Liver (tissue), 9 donors: ENCODE results near the gene BRI3. TPM values are rescaled to one million over a fixed set of nuclear protein-coding genes. Genes with fewer than 3 reads are reported as not detected.

Experiments
- DNase-seq: peaks from one replicate; pipeline ENCODE4 v3.0.0-alpha.2; 2017; ENCODE audit warnings: low spot score
- H3K27ac ChIP-seq, 2 donors: one replicate each; pipeline ENCODE4 v1.7.0; 2013; ENCODE audit warnings: inconsistent platforms in 2 of 2, low read length in 2 of 2, control low read depth in 1 of 2, low read depth in 1 of 2, mild to moderate bottlenecking in 1 of 2
- H3K27me3 ChIP-seq, 4 donors: one replicate each; pipeline versions ENCODE4 v1.6.1 to v1.7.0; 2013; ENCODE audit warnings: low read length in 3 of 4, inconsistent platforms in 1 of 4, mild to moderate bottlenecking in 1 of 4, moderate library complexity in 1 of 4; ENCODE audit not compliant: control insufficient read depth in 4 of 4, insufficient read depth in 4 of 4
- H3K36me3 ChIP-seq, 4 donors: one replicate each; pipeline versions ENCODE4 v1.6.1 to v1.7.0; 2013; ENCODE audit warnings: low read length in 3 of 4, mild to moderate bottlenecking in 3 of 4, low read depth in 1 of 4, moderate library complexity in 1 of 4; ENCODE audit not compliant: control insufficient read depth in 4 of 4, insufficient read depth in 3 of 4
- H3K4me1 ChIP-seq, 4 donors: one replicate each; pipeline versions ENCODE4 v1.6.1 to v1.7.0; 2013; ENCODE audit warnings: low read length in 3 of 4, mild to moderate bottlenecking in 3 of 4, moderate library complexity in 1 of 4; ENCODE audit not compliant: control insufficient read depth in 4 of 4, insufficient read depth in 4 of 4
- H3K4me3 ChIP-seq, 3 donors: one replicate each; pipeline versions ENCODE4 v1.6.1 to v1.7.0; 2013; ENCODE audit warnings: low read length in 3 of 3, control low read depth in 1 of 3, low read depth in 1 of 3, mild to moderate bottlenecking in 1 of 3
- H3K9ac ChIP-seq, 2 donors: one replicate each; pipeline ENCODE4 v1.7.0; 2013; ENCODE audit warnings: low read length in 2 of 2, mild to moderate bottlenecking in 2 of 2, moderate library complexity in 2 of 2, control low read depth in 1 of 2, low read depth in 1 of 2
- H3K9me3 ChIP-seq, 4 donors: one replicate each; pipeline versions ENCODE4 v1.6.1 to v1.7.0; 2013; ENCODE audit warnings: low read length in 3 of 4; ENCODE audit not compliant: control insufficient read depth in 4 of 4
- ATF3 ChIP-seq: IDR thresholded peaks from 2 replicates; pipeline ENCODE4 v1.6.1; 2016; ENCODE audit warnings: antibody characterized with exemption
- CTCF ChIP-seq: fragments of 150-350 bp; IDR thresholded peaks from 2 replicates; pipeline ENCODE4 v1.5.1; 2017; ENCODE audit warnings: improper control_type of control experiment, low read depth, low read length; ENCODE audit not compliant: missing input control
- EGR1 ChIP-seq, 2 donors: IDR thresholded peaks; 2 replicates each; pipeline ENCODE4 v1.6.1; 2016 to 2018; ENCODE audit warnings: antibody characterized with exemption in 2 of 2, low read depth in 2 of 2
- FOXA1 ChIP-seq: IDR thresholded peaks from 2 replicates; pipeline ENCODE4 v1.6.1; 2016; ENCODE audit warnings: antibody characterized with exemption
- FOXA2 ChIP-seq: IDR thresholded peaks from 2 replicates; pipeline ENCODE4 v1.6.1; 2016; ENCODE audit warnings: antibody characterized with exemption
- GABPA ChIP-seq, 2 donors: IDR thresholded peaks in 1 of 2; conservative IDR thresholded peaks in 1 of 2; 2 replicates each; pipeline ENCODE4 v1.6.1; 2016; ENCODE audit warnings: antibody characterized with exemption in 2 of 2, mild to moderate bottlenecking in 1 of 2, moderate library complexity in 1 of 2
- HNF4A ChIP-seq, 2 donors: conservative IDR thresholded peaks; 2 replicates each; pipeline ENCODE4 v1.6.1; 2016; ENCODE audit warnings: antibody characterized with exemption in 2 of 2, mild to moderate bottlenecking in 2 of 2
- HNF4G ChIP-seq: IDR thresholded peaks from 2 replicates; pipeline ENCODE4 v1.6.1; 2016; ENCODE audit warnings: antibody characterized with exemption
- JUND ChIP-seq, 2 donors: IDR thresholded peaks; 2 replicates each; pipeline ENCODE4 v1.6.1; 2016; ENCODE audit warnings: antibody characterized with exemption in 2 of 2
- MAX ChIP-seq: IDR thresholded peaks from 2 replicates; pipeline ENCODE4 v1.6.1; 2016; ENCODE audit warnings: antibody characterized with exemption
- NR2F2 ChIP-seq: IDR thresholded peaks from 2 replicates; pipeline ENCODE4 v1.6.1; 2016; ENCODE audit warnings: antibody characterized with exemption
- RAD21 ChIP-seq, 2 donors: IDR thresholded peaks; 2 replicates each; pipeline ENCODE4 v1.6.1; 2016; ENCODE audit warnings: antibody characterized with exemption in 2 of 2, mild to moderate bottlenecking in 2 of 2
- REST ChIP-seq: IDR thresholded peaks from 2 replicates; pipeline ENCODE4 v1.6.1; 2016; ENCODE audit warnings: antibody characterized with exemption, mild to moderate bottlenecking
- RXRA ChIP-seq, 2 donors: IDR thresholded peaks; 2 replicates each; pipeline ENCODE4 v1.6.1; 2017 to 2018; ENCODE audit warnings: antibody characterized with exemption in 2 of 2, mild to moderate bottlenecking in 1 of 2
- SP1 ChIP-seq: IDR thresholded peaks from 2 replicates; pipeline ENCODE4 v1.6.1; 2018; ENCODE audit warnings: antibody characterized with exemption, mild to moderate bottlenecking
- TAF1 ChIP-seq: conservative IDR thresholded peaks from 2 replicates; pipeline ENCODE4 v1.6.1; 2016; ENCODE audit warnings: antibody characterized with exemption, mild to moderate bottlenecking
- YY1 ChIP-seq: IDR thresholded peaks from 2 replicates; pipeline ENCODE4 v1.6.1; 2016; ENCODE audit warnings: antibody characterized with exemption, mild to moderate bottlenecking
- WGBS: extraction: QIAGEN DNeasy Blood & Tissue Kit; methylation state at CpG from one replicate; pipeline ENCODE4 v1.1.7; 2013; 5-methylcytosine and 5-hydroxymethylcytosine counted together
- polyA plus RNA-seq, 2 donors: library from polyadenylated mRNA; stranded (reverse) in 1 of 2; unstranded in 1 of 2; fragments of 200-250 nt in 1 of 2; fragments of >200 nt in 1 of 2; fragmentation: Nextera tagmentation in 1 of 2; extraction: Ambion mirVana in 1 of 2; gene quantifications; one replicate each; pipeline versions ENCODE4 v1.2.1 to v1.2.3, GENCODE V29; 2013 to 2015
- total RNA-seq, 2 donors: library from RNA; depleted of rRNA; stranded (reverse); fragments of >200 nt; gene quantifications; one replicate each; pipeline ENCODE4 v1.2.3, GENCODE V29; 2014
- TF ChIP-seq, protein P1 (sequence below): IDR thresholded peaks from 2 replicates; pipeline ENCODE4 v1.6.1; 2016; ENCODE audit warnings: antibody characterized with exemption
- donor health status: healthy.
- donor health status: healthy.
- donor health status: healthy.
- donor health status: healthy.
- donor health status: healthy.

Gene BRI3
- total and polyA plus RNA-seq, 4 donors = 14.0 to 80.4 (median 49.7) TPM

DNA sequence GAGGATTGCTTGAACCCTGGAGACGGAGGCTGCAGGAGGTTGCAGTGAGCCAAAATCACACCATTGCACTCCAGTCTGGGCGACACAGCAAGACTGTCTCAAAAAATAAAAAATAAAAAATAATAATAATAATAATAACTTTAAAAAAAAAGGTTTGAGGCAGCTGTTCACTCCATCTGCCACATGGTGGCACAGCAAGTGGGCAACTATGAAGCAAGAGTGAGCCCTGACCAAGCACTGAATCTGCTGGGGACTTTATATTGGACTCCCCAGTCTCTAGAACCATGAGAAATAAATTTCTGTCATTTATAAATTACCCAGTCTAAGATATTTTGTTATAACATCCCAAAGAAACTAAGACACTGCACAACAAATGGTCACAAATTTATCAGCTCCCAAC, 14.6 kb upstream of the BRI3 start:
- Histone ChIP-seq H3K9me3 (no peaks in the 10 kb centered on the region), H3K36me3 (no peaks in the 10 kb centered on the region), H3K27me3 (no peaks in the 10 kb centered on the region), H3K27ac (no peak overlapping the region), H3K4me3 (no peak overlapping the region), H3K9ac (no peak overlapping the region), H3K4me1 (no peaks in the 10 kb centered on the region)
- no peak for DNase-seq
- TF ChIP-seq SP1 = no peak
- peak; percentile 42 for TF ChIP-seq CTCF
- TF ChIP-seq RAD21 (IDR thresholded peaks at IDR 0.05) = peak; percentile 64 to 72
- WGBS = 54% methylated on average over 2 of the region's 2 CpGs

DNA sequence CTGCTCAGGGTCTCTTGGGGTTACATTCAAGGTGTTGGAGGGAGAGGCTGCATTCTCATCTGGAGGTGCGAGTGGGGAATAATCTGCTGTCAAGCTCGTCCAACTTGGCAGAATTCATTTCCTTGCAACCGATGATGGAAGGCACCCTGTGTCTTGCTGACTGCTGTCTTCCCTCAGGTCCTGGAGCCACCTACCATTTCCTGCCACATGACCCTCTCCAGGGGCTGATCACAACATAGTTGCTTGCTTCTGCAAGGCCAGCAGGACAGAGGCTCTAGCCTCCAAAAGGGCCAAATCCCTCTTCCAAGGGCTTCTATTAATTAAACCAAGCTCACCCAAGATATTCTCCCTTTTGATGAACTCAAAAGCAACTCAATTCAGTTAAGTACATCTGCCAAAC, 14.2 kb upstream of the BRI3 start:
- Histone ChIP-seq H3K9ac (no peak overlapping the region), H3K4me1 (no peaks in the 10 kb centered on the region), H3K4me3 (no peak overlapping the region), H3K27me3 (no peaks in the 10 kb centered on the region), H3K36me3 (no peaks in the 10 kb centered on the region), H3K27ac (no peak overlapping the region), H3K9me3 (no peaks in the 10 kb centered on the region)
- 90% methylated on average over 3 of the region's 3 CpGs for WGBS
- DNase-seq = no peak
- no peak for TF ChIP-seq HNF4A (conservative IDR thresholded peaks at IDR 0.05)

DNA sequence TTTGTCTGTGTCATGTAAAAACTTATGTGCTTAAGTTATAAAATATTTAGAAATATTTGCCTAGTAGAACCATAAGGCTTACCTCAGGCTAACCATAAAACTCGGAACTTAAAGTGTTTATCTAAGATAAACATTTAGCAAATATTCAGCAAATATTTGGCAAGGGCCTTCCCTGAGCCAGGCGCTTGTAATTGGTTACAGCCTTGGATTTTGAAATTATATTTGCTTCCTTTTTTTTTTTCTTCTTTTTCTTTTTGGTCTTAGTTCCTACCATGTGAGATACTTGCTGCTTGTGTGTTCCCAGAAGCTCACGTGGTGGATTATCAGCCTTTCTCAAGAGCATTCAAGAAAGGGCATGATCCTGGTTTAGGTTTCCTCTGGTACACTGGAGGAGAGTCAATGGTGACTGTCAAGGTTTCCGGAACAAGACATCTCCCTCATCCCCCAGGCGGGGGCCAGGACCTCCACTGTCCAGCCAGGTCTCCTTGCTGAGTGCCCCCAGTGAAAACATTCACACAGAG, 5.2 kb upstream of the BRI3 start:
- no peak for TF ChIP-seq GABPA (IDR thresholded peaks at IDR 0.05 in 1 of 2, conservative IDR thresholded peaks at IDR 0.05 in 1 of 2)
- no peak for TF ChIP-seq TAF1
- TF ChIP-seq HNF4A (conservative IDR thresholded peaks at IDR 0.05) = peak; percentile 11 to 35
- TF ChIP-seq SP1 = peak; percentile 28
- peak in 1 of 2 donors; percentile 16 for TF ChIP-seq RAD21 (IDR thresholded peaks at IDR 0.05)
- no peak for TF ChIP-seq EGR1 (IDR thresholded peaks at IDR 0.05; ENCODE audit: low read depth in 2 of 2)
- no peak for TF ChIP-seq CTCF
- TF ChIP-seq YY1 = peak; percentile 11
- TF ChIP-seq RXRA (IDR thresholded peaks at IDR 0.05) = peak in 1 of 2 donors; percentile 59
- no peak for TF ChIP-seq HNF4G
- TF ChIP-seq, protein P1, sequence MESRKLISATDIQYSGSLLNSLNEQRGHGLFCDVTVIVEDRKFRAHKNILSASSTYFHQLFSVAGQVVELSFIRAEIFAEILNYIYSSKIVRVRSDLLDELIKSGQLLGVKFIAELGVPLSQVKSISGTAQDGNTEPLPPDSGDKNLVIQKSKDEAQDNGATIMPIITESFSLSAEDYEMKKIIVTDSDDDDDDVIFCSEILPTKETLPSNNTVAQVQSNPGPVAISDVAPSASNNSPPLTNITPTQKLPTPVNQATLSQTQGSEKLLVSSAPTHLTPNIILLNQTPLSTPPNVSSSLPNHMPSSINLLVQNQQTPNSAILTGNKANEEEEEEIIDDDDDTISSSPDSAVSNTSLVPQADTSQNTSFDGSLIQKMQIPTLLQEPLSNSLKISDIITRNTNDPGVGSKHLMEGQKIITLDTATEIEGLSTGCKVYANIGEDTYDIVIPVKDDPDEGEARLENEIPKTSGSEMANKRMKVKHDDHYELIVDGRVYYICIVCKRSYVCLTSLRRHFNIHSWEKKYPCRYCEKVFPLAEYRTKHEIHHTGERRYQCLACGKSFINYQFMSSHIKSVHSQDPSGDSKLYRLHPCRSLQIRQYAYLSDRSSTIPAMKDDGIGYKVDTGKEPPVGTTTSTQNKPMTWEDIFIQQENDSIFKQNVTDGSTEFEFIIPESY = no peak
- TF ChIP-seq MAX = peak; percentile 27
- no peak for TF ChIP-seq ATF3
- no peak for TF ChIP-seq JUND (IDR thresholded peaks at IDR 0.05)
- TF ChIP-seq FOXA2 = no peak
- no peak for TF ChIP-seq NR2F2
- TF ChIP-seq REST = no peak
- no peak for TF ChIP-seq FOXA1
- peak overlapping the region; percentile 69 for H3K27ac ChIP-seq
- H3K27me3 ChIP-seq = no peaks in the 10 kb centered on the region
- H3K36me3 ChIP-seq = no peaks in the 10 kb centered on the region
- WGBS = 35% methylated on average over 5 of the region's 5 CpGs
- H3K9me3 ChIP-seq = no peaks in the 10 kb centered on the region
- H3K4me1 ChIP-seq = peaks cover 3 to 16% (median 11%) of the 10 kb centered on the region in 4 donors
- DNase-seq = no peak
- no peak overlapping the region for H3K4me3 ChIP-seq
- H3K9ac ChIP-seq = no peak overlapping the region
